ENCODE measurements around the gene TUFT1.

The TUFT1 gene

GRCh38 chr1:151539321-151540020 lies 638 bp upstream of the TUFT1 start:
- peak; percentile 87 for DNase-seq

- DNase-seq: no peak
Observed at GRCh38 chr1:151540982-151541377, 871 bp downstream of the TUFT1 start.

DNA sequence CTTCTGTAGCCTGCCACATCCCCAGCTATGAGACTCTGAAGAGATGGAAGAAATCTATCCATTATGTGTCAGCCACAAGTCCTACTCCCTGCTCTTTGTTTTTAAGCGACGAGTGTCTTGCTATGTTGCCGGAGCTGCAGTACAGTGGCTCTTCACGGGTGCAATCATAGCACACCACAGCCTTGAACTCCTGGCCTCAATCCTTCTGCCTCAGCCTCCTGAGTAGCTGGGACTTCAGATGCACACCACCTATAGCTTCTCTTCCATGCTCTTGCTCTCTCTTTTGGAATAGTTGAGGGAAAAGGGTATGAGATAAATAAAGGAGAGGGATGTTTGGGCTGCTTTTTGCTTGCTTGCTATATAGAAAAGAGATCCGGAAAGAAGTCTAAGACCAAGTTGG lies 1.6 kb downstream of the TUFT1 start:
- no peak for DNase-seq

GRCh38 chr1:151542710-151543129 lies 2.6 kb downstream of the TUFT1 start:
- peak; percentile 98 for DNase-seq

- DNase-seq: no peak
Observed at GRCh38 chr1:151545542-151545941, 5.4 kb downstream of the TUFT1 start.

DNA sequence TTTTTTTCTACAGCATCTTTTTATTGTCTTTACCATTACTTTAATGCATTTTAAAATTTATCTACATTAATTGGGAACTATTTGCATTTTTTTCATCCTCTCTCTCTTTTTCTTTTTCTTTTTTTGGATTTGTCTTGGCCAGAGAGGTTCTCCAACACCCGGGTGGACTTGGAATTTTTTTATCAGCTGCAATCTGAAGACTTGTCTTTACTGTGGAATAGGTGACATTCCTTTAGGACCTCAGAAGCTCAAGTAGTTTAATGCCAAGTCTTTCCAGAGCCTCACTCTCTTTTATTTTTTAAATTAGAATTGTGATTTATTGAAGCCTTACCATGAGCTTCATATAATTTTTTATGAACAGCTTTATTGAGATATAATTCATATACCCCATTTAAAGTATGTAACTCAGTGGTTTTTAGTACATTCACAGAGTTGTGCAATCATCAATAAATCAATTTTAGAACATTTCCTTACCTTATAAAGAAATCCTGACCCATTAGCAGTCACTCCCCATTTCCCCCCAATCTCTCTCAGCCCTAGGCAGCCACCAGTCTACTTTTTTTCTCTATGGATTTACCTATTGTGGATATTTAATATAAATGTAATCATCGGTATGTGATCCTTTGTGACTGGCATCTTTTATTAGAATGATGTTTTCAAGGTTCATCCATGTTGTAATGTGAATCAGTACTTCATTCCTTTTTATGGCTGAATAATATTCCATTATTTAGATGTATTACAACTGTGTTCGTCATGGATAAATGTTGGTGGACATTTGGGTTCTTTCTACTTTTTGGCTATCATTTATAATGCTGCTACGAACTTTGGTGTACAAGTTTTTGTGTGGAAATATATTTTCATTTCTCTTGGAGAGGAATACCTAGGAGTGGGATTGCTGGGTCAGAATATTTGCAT lies 6.2 kb downstream of the TUFT1 start:
- DNase-seq: peak; percentile 42

DNA sequence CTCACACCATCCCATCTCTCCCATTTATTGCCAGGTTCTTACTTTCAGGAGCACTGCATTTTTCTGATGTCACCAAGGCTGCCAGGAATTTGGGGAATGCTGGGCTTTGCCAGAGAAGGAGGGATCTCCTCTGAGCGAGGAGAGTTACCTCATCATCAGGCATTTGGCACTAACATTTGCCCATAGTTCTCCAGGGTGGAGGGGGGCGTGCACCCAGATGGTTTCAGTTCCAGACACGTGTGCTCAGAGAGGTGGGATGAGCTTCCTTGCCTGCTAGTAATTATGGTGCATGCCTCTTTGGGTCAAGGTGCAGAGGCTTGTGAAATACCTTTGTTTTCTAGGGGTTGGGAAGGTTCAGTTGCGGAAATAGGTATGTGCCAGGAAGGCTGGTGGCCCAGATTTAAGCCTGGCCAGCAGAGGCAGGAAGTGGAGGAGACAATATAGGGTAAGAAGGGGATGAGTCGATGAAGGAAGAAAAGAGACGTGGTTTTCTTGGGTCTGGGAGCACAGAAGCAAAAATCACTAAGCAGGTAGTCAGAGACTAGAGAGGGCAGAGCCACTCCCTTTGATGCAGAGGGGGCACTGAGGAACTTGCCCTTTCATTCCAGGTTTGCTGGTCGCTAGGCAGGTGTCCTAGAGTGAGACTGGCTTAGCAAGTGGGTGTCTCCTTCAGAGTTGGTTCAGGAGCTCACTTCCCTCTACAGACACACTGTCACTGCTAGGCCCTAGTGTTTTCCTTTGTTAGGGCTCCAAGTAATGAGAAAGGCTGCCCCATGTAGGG lies 7.2 kb downstream of the TUFT1 start:
- DNase-seq: peak; percentile 97

GRCh38 chr1:151547900-151548230 lies 7.8 kb downstream of the TUFT1 start:
- DNase-seq: no peak

GRCh38 chr1:151549199-151549598 lies 9.1 kb downstream of the TUFT1 start:
- DNase-seq: no peak

- DNase-seq: peak; percentile 65
Observed at GRCh38 chr1:151553659-151554058, 13.6 kb downstream of the TUFT1 start.

GRCh38 chr1:151556052-151556451 lies 15.9 kb downstream of the TUFT1 start:
- no peak for DNase-seq

GRCh38 chr1:151562661-151563060 lies 22.6 kb downstream of the TUFT1 start:
- DNase-seq: peak; percentile 25

DNA sequence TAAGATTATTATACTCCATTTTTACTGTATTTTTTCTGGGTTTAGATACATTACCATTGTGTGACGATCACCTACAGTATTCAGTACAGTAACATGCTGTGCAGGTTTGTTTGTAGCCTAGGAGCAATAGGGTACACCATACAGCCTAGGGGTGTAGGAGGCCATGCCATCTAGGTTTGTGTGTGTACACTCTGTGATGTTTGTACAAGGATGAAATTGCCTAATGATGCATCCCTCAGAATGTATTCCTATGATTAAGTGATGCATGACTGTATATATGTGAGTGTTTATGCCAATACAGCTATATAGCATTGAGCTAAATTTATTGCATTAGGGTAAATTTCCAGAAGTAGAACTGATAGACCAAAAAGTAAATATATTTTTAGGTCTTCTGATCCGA lies 23.3 kb downstream of the TUFT1 start:
- no peak for DNase-seq

- no peak for DNase-seq
Observed at GRCh38 chr1:151565502-151566189, 25.5 kb downstream of the TUFT1 start.

GRCh38 chr1:151568626-151569088 lies 28.5 kb downstream of the TUFT1 start:
- no peak for DNase-seq

- DNase-seq: no peak
Observed at GRCh38 chr1:151570819-151571218, 30.7 kb downstream of the TUFT1 start.

- peak; percentile 54 for DNase-seq
Observed at GRCh38 chr1:151574575-151575529, 34.7 kb downstream of the TUFT1 start.

GRCh38 chr1:151577173-151577572 lies 37.1 kb downstream of the TUFT1 start:
- no peak for DNase-seq

GRCh38 chr1:151578941-151579340 lies 38.8 kb downstream of the TUFT1 start:
- no peak for DNase-seq

GRCh38 chr1:151579436-151580225 lies 39.5 kb downstream of the TUFT1 start:
- peak; percentile 46 for DNase-seq

All from fibroblast of skin of abdomen (primary cell).